Measurements from ENCODE around the gene GUCY1A1. TPM values are rescaled to one million over a fixed set of nuclear protein-coding genes. Genes with fewer than 3 reads are reported as not detected.
"Not testable (repeated sequence)": the region's sequence is repeated elsewhere in the genome, so short reads cannot be mapped to it uniquely, and the experiment has no call there.

The GUCY1A1 gene
- polyA plus RNA-seq, 1 experiment, result 1.9 TPM

DNA sequence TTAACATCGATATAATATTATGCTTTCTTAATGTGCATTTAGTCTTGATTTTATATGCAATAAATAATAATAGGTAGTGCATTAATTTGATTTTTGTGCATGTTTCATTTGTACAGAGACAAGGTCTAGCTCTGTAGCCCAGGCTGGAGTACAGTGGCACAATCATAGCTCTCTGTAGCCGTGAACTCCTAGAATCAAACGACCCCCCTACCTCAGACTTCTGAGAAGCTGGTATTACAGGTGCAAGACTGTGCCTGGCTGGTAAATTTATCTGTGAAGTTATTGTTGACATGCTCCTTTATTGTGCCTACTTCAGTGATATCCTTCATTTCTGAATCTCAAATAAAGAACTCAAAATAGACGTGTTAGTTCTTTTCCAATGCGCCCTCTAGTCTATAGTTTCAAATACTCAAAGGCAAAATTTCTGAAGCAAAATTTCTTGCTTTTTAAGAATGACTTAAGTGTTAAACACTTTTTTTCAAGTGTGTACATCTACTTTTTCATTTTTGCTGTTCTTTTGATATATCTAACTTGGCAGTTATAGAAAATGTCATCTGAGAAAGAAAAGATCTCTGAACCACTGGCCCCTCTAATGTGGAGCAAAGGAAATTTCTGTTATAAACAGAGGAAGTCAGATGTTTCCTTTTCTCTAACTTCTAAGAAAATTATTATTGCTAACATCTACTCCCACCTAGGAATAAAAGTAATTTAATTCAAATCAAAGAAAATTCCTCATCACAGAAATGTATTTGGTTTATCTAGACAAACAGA, 28.3 kb upstream of the GUCY1A1 start:
- TF ChIP-seq, protein P1, sequence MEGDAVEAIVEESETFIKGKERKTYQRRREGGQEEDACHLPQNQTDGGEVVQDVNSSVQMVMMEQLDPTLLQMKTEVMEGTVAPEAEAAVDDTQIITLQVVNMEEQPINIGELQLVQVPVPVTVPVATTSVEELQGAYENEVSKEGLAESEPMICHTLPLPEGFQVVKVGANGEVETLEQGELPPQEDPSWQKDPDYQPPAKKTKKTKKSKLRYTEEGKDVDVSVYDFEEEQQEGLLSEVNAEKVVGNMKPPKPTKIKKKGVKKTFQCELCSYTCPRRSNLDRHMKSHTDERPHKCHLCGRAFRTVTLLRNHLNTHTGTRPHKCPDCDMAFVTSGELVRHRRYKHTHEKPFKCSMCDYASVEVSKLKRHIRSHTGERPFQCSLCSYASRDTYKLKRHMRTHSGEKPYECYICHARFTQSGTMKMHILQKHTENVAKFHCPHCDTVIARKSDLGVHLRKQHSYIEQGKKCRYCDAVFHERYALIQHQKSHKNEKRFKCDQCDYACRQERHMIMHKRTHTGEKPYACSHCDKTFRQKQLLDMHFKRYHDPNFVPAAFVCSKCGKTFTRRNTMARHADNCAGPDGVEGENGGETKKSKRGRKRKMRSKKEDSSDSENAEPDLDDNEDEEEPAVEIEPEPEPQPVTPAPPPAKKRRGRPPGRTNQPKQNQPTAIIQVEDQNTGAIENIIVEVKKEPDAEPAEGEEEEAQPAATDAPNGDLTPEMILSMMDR (IDR thresholded peaks at IDR 0.05; ENCODE audit: low read depth, low read length), result no peak
- POLR2A ChIA-PET, result no interaction called here
- H3K27me3 ChIP-seq (ENCODE audit: control insufficient read depth, insufficient read depth, low read length), result no peaks in the 10 kb centered on the region
- no peak for DNase-seq (ENCODE audit: low read depth, low spot score)
- H3K27ac ChIP-seq (ENCODE audit: low read depth, low read length), result no peak overlapping the region
- no peaks in the 10 kb centered on the region for H3K9me3 ChIP-seq (ENCODE audit: control insufficient read depth, insufficient read depth, low read length)
- CTCF ChIA-PET, result interaction anchor here (1.1 kb wide), 1 partner anchor 195 kb away, joined by 3 read pairs; no protein-coding TSS in a partner anchor
- H3K4me3 ChIP-seq (ENCODE audit: low read depth, low read length), result no peak overlapping the region

DNA sequence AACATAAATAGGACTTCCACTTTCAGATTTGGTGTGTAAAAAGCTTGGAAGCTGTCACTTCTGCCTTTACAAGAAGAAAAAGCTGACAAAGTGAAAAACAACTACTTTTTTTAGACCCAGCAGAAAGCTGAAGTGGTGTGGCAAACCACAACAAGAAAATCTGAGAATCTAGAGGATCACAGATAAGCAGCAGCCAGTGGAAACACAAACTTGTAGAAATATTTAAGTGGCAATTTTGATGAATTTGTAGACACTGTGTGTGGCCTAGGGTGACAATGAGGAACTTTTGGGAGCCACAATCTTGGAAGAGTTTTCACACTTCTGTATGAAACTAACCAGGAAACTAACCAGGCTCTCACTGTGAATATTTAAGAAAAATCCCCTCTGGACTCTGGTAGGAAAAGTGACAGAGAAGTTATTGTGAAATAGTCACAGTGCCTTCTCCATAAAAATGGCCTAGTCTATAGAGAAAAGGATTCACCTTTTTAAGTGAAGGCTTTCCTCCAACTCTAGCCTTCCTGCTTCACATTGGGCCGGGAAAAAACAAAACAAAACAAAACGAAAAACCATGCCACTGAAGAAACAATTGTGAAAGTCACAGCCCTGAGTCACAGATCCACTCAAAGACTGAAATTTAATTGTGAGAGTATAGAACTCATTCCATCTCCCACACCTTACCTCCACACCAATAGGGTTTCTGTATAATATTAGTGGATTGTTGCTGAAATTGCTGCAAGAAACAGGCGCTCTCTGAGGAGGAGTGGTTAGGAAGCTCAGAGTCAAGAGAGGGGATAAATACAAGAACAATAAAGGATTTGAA, 26.7 kb upstream of the GUCY1A1 start:
- CTCF ChIA-PET, result no interaction called here
- TF ChIP-seq, protein P1 (IDR thresholded peaks at IDR 0.05; ENCODE audit: low read depth, low read length), result no peak
- no peak for DNase-seq (ENCODE audit: low read depth, low spot score)
- Histone ChIP-seq H3K4me3 (ENCODE audit: low read depth, low read length) (no peak overlapping the region), H3K27me3 (ENCODE audit: control insufficient read depth, insufficient read depth, low read length) (no peaks in the 10 kb centered on the region), H3K27ac (ENCODE audit: low read depth, low read length) (no peak overlapping the region), H3K9me3 (ENCODE audit: control insufficient read depth, insufficient read depth, low read length) (no peaks in the 10 kb centered on the region)
- POLR2A ChIA-PET, result no interaction called here

DNA sequence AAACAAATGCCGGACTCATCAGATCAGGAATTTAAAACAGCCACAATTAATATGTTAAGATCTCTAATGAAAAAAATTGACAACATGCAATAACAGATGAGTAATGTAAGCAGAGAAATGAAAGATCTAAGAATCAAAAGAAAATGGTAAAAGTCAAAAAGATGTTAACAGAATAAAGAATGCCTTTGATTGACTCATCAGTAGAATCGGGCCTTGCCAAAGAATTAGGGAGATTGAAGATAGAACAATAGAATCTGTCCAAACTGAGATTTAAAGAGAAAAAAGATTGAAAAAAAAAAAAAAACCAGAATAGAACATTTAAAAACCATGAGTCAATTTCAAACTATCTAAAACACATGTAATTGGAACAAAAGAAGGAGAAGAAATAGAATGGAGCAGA, 25.9 kb upstream of the GUCY1A1 start:
- Histone ChIP-seq H3K9me3 (ENCODE audit: control insufficient read depth, insufficient read depth, low read length) (no peaks in the 10 kb centered on the region), H3K27ac (ENCODE audit: low read depth, low read length) (no peak overlapping the region), H3K4me3 (ENCODE audit: low read depth, low read length) (no peak overlapping the region), H3K27me3 (ENCODE audit: control insufficient read depth, insufficient read depth, low read length) (no peaks in the 10 kb centered on the region)
- ChIA-PET CTCF (no interaction called here), POLR2A (no interaction called here)
- TF ChIP-seq, protein P1 (IDR thresholded peaks at IDR 0.05; ENCODE audit: low read depth, low read length), result no peak
- no peak for DNase-seq (ENCODE audit: low read depth, low spot score)

DNA sequence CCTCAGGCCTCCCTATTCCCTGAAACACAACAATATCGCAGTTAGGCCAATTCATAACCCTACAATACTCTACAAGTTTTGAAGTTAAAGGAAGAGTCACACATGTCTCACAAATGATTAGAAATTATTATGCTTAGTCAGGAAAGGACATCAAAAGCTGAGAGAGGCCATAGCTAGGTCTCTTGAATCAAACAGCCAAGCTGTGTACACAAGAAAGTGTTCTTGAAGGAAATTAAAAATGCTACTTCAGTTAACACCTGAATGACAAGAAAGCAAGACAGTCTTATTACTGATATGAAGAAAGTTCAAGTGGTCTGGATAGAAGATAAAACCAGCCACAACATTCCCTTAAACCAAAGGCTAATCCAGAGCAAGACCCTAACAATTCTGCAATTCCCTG, 23.6 kb upstream of the GUCY1A1 start:
- H3K27me3 ChIP-seq (ENCODE audit: control insufficient read depth, insufficient read depth, low read length), result no peaks in the 10 kb centered on the region
- DNase-seq (ENCODE audit: low read depth, low spot score), result no peak
- POLR2A ChIA-PET, result no interaction called here
- no peak overlapping the region for H3K27ac ChIP-seq (ENCODE audit: low read depth, low read length)
- TF ChIP-seq, protein P1 (IDR thresholded peaks at IDR 0.05; ENCODE audit: low read depth, low read length), result no peak
- no peak overlapping the region for H3K4me3 ChIP-seq (ENCODE audit: low read depth, low read length)
- CTCF ChIA-PET, result no interaction called here
- H3K9me3 ChIP-seq (ENCODE audit: control insufficient read depth, insufficient read depth, low read length), result no peaks in the 10 kb centered on the region

DNA sequence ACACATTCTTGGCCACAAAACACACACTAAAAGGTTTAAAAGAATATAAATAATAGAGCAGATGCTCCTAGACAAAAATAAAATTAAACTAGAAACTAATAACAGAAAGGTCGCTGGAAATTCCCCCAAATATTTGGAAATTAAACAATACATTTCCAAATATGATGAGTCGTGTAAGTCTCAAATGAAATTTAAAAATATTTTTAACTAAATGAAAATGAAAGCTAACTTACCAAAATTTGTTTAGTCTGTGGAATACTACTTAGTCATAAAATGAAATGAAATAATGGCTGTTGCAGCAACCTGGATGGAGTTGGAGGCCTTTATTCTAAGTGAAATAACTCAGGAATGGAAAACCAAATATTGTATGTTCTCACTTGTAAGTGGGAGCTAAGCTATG, 20.6 kb upstream of the GUCY1A1 start:
- H3K27ac ChIP-seq (ENCODE audit: low read depth, low read length), result no peak overlapping the region
- no peaks in the 10 kb centered on the region for H3K9me3 ChIP-seq (ENCODE audit: control insufficient read depth, insufficient read depth, low read length)
- no peaks in the 10 kb centered on the region for H3K27me3 ChIP-seq (ENCODE audit: control insufficient read depth, insufficient read depth, low read length)
- no peak overlapping the region for H3K4me3 ChIP-seq (ENCODE audit: low read depth, low read length)
- ChIA-PET POLR2A (no interaction called here), CTCF (no interaction called here)
- TF ChIP-seq, protein P1 (IDR thresholded peaks at IDR 0.05; ENCODE audit: low read depth, low read length), result no peak
- no peak for DNase-seq (ENCODE audit: low read depth, low spot score)

DNA sequence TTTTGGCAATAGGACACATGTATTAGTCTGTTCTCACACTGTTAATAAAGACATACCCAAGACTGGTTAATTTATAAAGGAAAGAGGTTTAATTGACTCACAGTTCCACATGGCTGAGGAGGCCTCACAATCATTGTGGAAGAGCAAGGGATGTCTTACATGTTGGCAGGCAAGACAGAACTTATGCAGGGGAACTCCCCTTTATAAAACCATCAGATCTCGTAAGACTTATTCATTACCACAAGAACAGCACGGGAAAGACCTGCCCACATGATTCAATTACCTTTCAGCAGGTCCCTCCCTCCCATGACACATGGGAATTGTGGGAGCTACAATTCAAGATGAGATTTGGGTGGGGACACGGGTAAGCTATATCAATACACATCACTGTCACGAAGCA, 15.9 kb upstream of the GUCY1A1 start:
- H3K27ac ChIP-seq (ENCODE audit: low read depth, low read length); POLR2A ChIA-PET; H3K9me3 ChIP-seq (ENCODE audit: control insufficient read depth, insufficient read depth, low read length); H3K27me3 ChIP-seq (ENCODE audit: control insufficient read depth, insufficient read depth, low read length); H3K4me3 ChIP-seq (ENCODE audit: low read depth, low read length); DNase-seq (ENCODE audit: low read depth, low spot score): not testable (repeated sequence)
- CTCF ChIA-PET, result interaction anchor here (0.7 kb wide), 1 partner anchor 74 kb away, joined by 4 read pairs; no protein-coding TSS in a partner anchor
